H1 (cell line): ENCODE data around the gene CFDP1. TPM values are rescaled to one million over a fixed set of nuclear protein-coding genes. Genes with fewer than 3 reads are reported as not detected.

Experiments
- CTCF ChIA-PET: fragments of 300-600 bp; sonication (Branson Sonifier 250); formaldehyde crosslinking; loops from one replicate; lab custom pipeline; 2021; ENCODE audit not compliant: partially characterized antibody; lab: Charles Lee
- POLR2A ChIA-PET: fragments of 300-600 bp; sonication (Branson Sonifier 250); formaldehyde crosslinking; loops from one replicate; lab custom pipeline; 2021; ENCODE audit warnings: inconsistent platforms; ENCODE audit not compliant: partially characterized antibody; lab: Charles Lee
- DNase-seq, 2 experiments: peaks; one replicate each; pipeline versions ENCODE4 v3.0.0 to v3.0.0-alpha.2; 2010 to 2022; ENCODE audit warnings: low spot score in 2 of 2, low read depth in 1 of 2, mixed read lengths in 1 of 2
- FAIRE-seq: peaks from 2 replicates; lab custom pipeline; 2011; peaks lifted over from hg19 to GRCh38; lab: Jason Lieb, UNC
- H2AFZ ChIP-seq: 2 replicates; pipeline ENCODE4 v1.8.1; 2012; ENCODE audit warnings: low read length, inconsistent platforms
- H2AK5ac ChIP-seq: 2 replicates; pipeline ENCODE4 v1.6.1; 2013; ENCODE audit warnings: low read depth, low read length
- H2BK120ac ChIP-seq: replicated peaks from 2 replicates; pipeline ENCODE3; 2013; ENCODE audit warnings: low read depth, low read length, inconsistent platforms
- H2BK12ac ChIP-seq: 2 replicates; pipeline ENCODE4 v1.6.1; 2013; ENCODE audit warnings: low read depth, low read length
- H2BK15ac ChIP-seq: 2 replicates; pipeline ENCODE4 v1.6.1; 2013; ENCODE audit warnings: low read length
- H2BK20ac ChIP-seq: 2 replicates; pipeline ENCODE4 v1.6.1; 2013; ENCODE audit warnings: low read length
- H2BK5ac ChIP-seq: 2 replicates; pipeline ENCODE4 v1.6.1; 2013; ENCODE audit warnings: low read depth, low read length
- H3K14ac ChIP-seq: 2 replicates; pipeline ENCODE4 v1.6.1; 2013; ENCODE audit warnings: inconsistent platforms; ENCODE audit not compliant: insufficient read length
- H3K18ac ChIP-seq: 2 replicates; pipeline ENCODE4 v1.6.1; 2013; ENCODE audit warnings: low read length; ENCODE audit errors: extremely low read depth
- H3K23ac ChIP-seq: 2 replicates; pipeline ENCODE4 v1.6.1; 2013; ENCODE audit warnings: inconsistent platforms; ENCODE audit not compliant: insufficient read length
- H3K23me2 ChIP-seq: 2 replicates; pipeline ENCODE4 v1.6.1; 2013; ENCODE audit warnings: low read depth, low read length
- H3K27ac ChIP-seq: 2 replicates; pipeline ENCODE4 v1.6.1; 2011; ENCODE audit warnings: low read depth, low read length, inconsistent platforms
- H3K27me3 ChIP-seq, 4 experiments: replicated peaks in 1 of 4; 1 replicate in 1 of 4; 2 replicates in 3 of 4; pipeline versions ENCODE4 v1.6.1 to v1.8.1; 2011 to 2013; ENCODE audit warnings: low read length in 3 of 4, mild to moderate bottlenecking in 3 of 4, inconsistent platforms in 2 of 4, mixed read lengths in 2 of 4, moderate library complexity in 1 of 4; ENCODE audit not compliant: control insufficient read depth in 3 of 4, insufficient read depth in 3 of 4; ENCODE audit errors: extremely low read depth in 1 of 4
- H3K36me3 ChIP-seq, 4 experiments: 2 replicates each; pipeline versions ENCODE4 v1.6.1 to v1.8.1; 2011 to 2013; ENCODE audit warnings: mild to moderate bottlenecking in 4 of 4, low read length in 3 of 4, moderate library complexity in 2 of 4, control low read depth in 1 of 4, inconsistent platforms in 1 of 4; ENCODE audit not compliant: insufficient read depth in 4 of 4, control insufficient read depth in 2 of 4
- H3K4ac ChIP-seq: replicated peaks from 2 replicates; pipeline ENCODE3; 2013; ENCODE audit warnings: low read length, low read depth, mixed read lengths, inconsistent platforms; ENCODE audit not compliant: insufficient read length
- H3K4me1 ChIP-seq, 4 experiments: replicated peaks in 1 of 4; 1 replicate in 1 of 4; 2 replicates in 3 of 4; pipeline versions ENCODE4 v1.6.1 to v1.8.1; 2011 to 2013; ENCODE audit warnings: low read length in 3 of 4, inconsistent platforms in 2 of 4, mixed read lengths in 1 of 4; ENCODE audit not compliant: insufficient read depth in 4 of 4, control insufficient read depth in 3 of 4
- H3K4me2 ChIP-seq, 2 experiments: 2 replicates each; pipeline versions ENCODE4 v1.6.1 to v1.8.1; 2011 to 2013; ENCODE audit warnings: low read depth in 2 of 2, low read length in 2 of 2, control low read depth in 1 of 2, inconsistent platforms in 1 of 2, mild to moderate bottlenecking in 1 of 2; ENCODE audit not compliant: insufficient read depth in 1 of 2
- H3K4me3 ChIP-seq, 4 experiments: fragments of 200-600, 300-600 bp in 1 of 4; sonication (generic), shearing (Covaris generic), sonication (Bioruptor Twin) in 1 of 4; 2 replicates each; pipeline versions ENCODE4 v1.5.1 to v1.8.1; 2011 to 2016; ENCODE audit warnings: low read length in 4 of 4, low read depth in 3 of 4, control low read depth in 2 of 4, inconsistent platforms in 2 of 4, mild to moderate bottlenecking in 2 of 4, mixed read lengths in 1 of 4, moderate library complexity in 1 of 4; ENCODE audit not compliant: insufficient read depth in 2 of 4; ENCODE audit errors: extremely low read depth in 1 of 4
- H3K56ac ChIP-seq: replicated peaks from 2 replicates; pipeline ENCODE3; 2013; ENCODE audit warnings: low read depth, mild to moderate bottlenecking, mixed read lengths, low read length, inconsistent platforms; ENCODE audit not compliant: insufficient read length
- H3K79me1 ChIP-seq: 2 replicates; pipeline ENCODE4 v1.6.1; 2013; ENCODE audit warnings: low read depth, low read length, control low read depth
- H3K79me2 ChIP-seq, 2 experiments: 2 replicates each; pipeline versions ENCODE4 v1.6.1 to v1.8.1; 2012 to 2013; ENCODE audit warnings: low read length in 2 of 2, mild to moderate bottlenecking in 2 of 2, inconsistent platforms in 1 of 2; ENCODE audit not compliant: insufficient read depth in 2 of 2, control insufficient read depth in 1 of 2
- H3K9ac ChIP-seq, 4 experiments: replicated peaks in 1 of 4; 1 replicate in 1 of 4; 2 replicates in 3 of 4; pipeline versions ENCODE4 v1.6.1 to v1.8.1; 2011 to 2013; ENCODE audit warnings: low read depth in 3 of 4, low read length in 3 of 4, control low read depth in 2 of 4, mild to moderate bottlenecking in 2 of 4, moderate library complexity in 2 of 4, inconsistent platforms in 1 of 4; ENCODE audit errors: extremely low read depth in 1 of 4
- H3K9me3 ChIP-seq, 2 experiments: 2 replicates each; pipeline versions ENCODE4 v1.6.1 to v1.8.1; 2012 to 2013; ENCODE audit warnings: mild to moderate bottlenecking in 2 of 2, moderate library complexity in 2 of 2, control low read depth in 1 of 2, inconsistent platforms in 1 of 2, low read depth in 1 of 2, low read length in 1 of 2, mixed read lengths in 1 of 2; ENCODE audit not compliant: insufficient read depth in 2 of 2
- H4K20me1 ChIP-seq, 2 experiments: replicated peaks in 1 of 2; 2 replicates each; pipeline versions ENCODE3 to v1.8.1; 2011 to 2013; ENCODE audit warnings: inconsistent platforms in 2 of 2, low read length in 2 of 2, mild to moderate bottlenecking in 1 of 2; ENCODE audit not compliant: insufficient read depth in 2 of 2, control insufficient read depth in 1 of 2
- H4K5ac ChIP-seq: 2 replicates; pipeline ENCODE4 v1.6.1; 2013; ENCODE audit warnings: low read length, low read depth, mixed read lengths, inconsistent platforms; ENCODE audit not compliant: insufficient read length
- H4K8ac ChIP-seq: 2 replicates; pipeline ENCODE4 v1.8.0; 2013; ENCODE audit warnings: mild to moderate bottlenecking, moderate library complexity, low read length, inconsistent platforms; ENCODE audit not compliant: insufficient read depth; ENCODE audit errors: extremely low read depth
- H4K91ac ChIP-seq: replicated peaks from 2 replicates; pipeline ENCODE3; 2013; ENCODE audit warnings: low read length, mixed read lengths, inconsistent platforms; ENCODE audit not compliant: insufficient read length
- CBX5 ChIP-seq: fragments of 300-800, 300-1000 bp; sonication (generic); IDR thresholded peaks from 2 replicates; pipeline ENCODE4 v1.7.1; 2016; ENCODE audit warnings: antibody characterized with exemption, low read length, low read depth
- CEBPB ChIP-seq: IDR thresholded peaks from 2 replicates; pipeline ENCODE4 v1.6.1; 2012; ENCODE audit warnings: low read depth, low read length
- CREB1 ChIP-seq: IDR thresholded peaks from 2 replicates; pipeline ENCODE4 v1.6.1; 2012; ENCODE audit warnings: inconsistent platforms
- EGR1 ChIP-seq: IDR thresholded peaks from 2 replicates; pipeline ENCODE4 v1.6.1; 2011; ENCODE audit warnings: low read depth, low read length, borderline replicate concordance
- KDM4A ChIP-seq: IDR thresholded peaks from one replicate; pipeline ENCODE4 v1.7.1; 2012; ENCODE audit warnings: low read depth, mild to moderate bottlenecking, moderate library complexity, low read length, inconsistent platforms; ENCODE audit not compliant: severe bottlenecking
- PHF8 ChIP-seq: fragments of 200-600 bp; sonication (generic); conservative IDR thresholded peaks from 2 replicates; pipeline ENCODE4 v1.7.1; 2012; ENCODE audit warnings: low read depth, mild to moderate bottlenecking, inconsistent platforms, low read length, moderate library complexity
- POU5F1 ChIP-seq: IDR thresholded peaks from 2 replicates; pipeline ENCODE4 v1.6.1; 2011; ENCODE audit warnings: low read depth, mild to moderate bottlenecking, low read length, moderate library complexity
- RFX5 ChIP-seq: IDR thresholded peaks from 2 replicates; pipeline ENCODE4 v1.6.1; 2011; ENCODE audit warnings: low read depth, low read length, improper control_type of control experiment, borderline replicate concordance
- SRF ChIP-seq: IDR thresholded peaks from 2 replicates; pipeline ENCODE4 v1.6.1; 2011; ENCODE audit warnings: mild to moderate bottlenecking, low read depth, low read length, moderate library complexity
- WGBS, 2 experiments: shearing (Covaris generic) in 1 of 2; methylation state at CpG; one replicate each; pipeline versions ENCODE4 v1.1.6 to v1.1.7; 2013 to 2015; ENCODE audit warnings: low lambda C conversion rate in 2 of 2, mixed read lengths in 2 of 2, inconsistent platforms in 1 of 2, low coverage in 1 of 2, missing lambda C conversion rate in 1 of 2; ENCODE audit not compliant: insufficient replicate concordance in 2 of 2, insufficient coverage in 1 of 2, insufficient read length in 1 of 2; ENCODE audit errors: extremely low coverage in 1 of 2, missing lambda C conversion rate in 1 of 2; 5-methylcytosine and 5-hydroxymethylcytosine counted together
- polyA plus RNA-seq, 7 experiments: library from polyadenylated mRNA; depleted of rRNA in 3 of 7; stranded (reverse) in 5 of 7; unstranded in 2 of 7; fragments of >200 nt in 5 of 7; fragments of 200-250 nt in 2 of 7; gene quantifications; 1 replicate in 5 of 7; 2 replicates in 1 of 7; 4 replicates in 1 of 7; pipeline versions ENCODE4 v1.2.1 to v1.2.3, GENCODE V29; 2011 to 2013; ENCODE audit warnings: missing spikeins in 2 of 7, mixed read lengths in 2 of 7
- total RNA-seq: library from RNA; stranded (reverse); fragmentation: NEBNext Ultra II Directional; extraction: Animal tissue kit (Norgen Biotek cat#: 25700); gene quantifications from 2 replicates; pipeline ENCODE4 v1.2.1, GENCODE V29; 2021
- TF ChIP-seq, protein P1 (sequence below): IDR thresholded peaks from 2 replicates; pipeline ENCODE4 v1.6.1; 2012; ENCODE audit warnings: inconsistent platforms
- TF ChIP-seq, protein P2 (sequence below): IDR thresholded peaks from 2 replicates; pipeline ENCODE4 v1.6.1; 2012; ENCODE audit warnings: low read length, inconsistent platforms

CFDP1 gene
- total and polyA plus RNA-seq, 2 of the 8 experiments (the other 6 are each of a cell fraction or from before 2014, with no cell fraction given), result 25.5 to 77.3 TPM

DNA sequence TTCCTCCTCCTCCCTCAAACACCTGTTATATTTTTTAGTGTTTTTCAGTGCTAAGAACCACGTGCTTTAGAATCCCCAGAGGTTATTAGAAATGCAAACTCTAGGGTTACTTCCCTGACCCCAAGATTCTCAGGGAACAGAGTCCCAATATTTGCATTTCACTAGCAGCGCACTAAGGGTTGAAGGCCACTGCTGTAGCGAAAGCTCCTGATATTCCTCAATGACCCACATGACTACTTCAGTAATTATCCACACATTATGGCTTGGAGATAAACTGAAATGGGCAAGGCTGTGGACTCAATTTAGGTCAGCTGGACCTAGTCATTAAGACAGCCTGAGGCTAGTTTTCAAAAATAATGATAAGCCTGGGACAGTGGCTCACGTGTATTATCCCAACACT is 103.4 kb downstream of the CFDP1 start:
- WGBS, 2 experiments, result 80% methylated on average over 4 of the region's 4 CpGs; no CpG with 5 or more reads in 1 of the 2 experiments
- Histone ChIP-seq H3K4me2 (no peak overlapping the region), H2BK15ac (no peak overlapping the region), H3K27ac (no peak overlapping the region), H2AK5ac (no peak overlapping the region), H4K91ac (no peak overlapping the region), H3K14ac (no peak overlapping the region), H3K4ac (no peak overlapping the region), H2BK12ac (no peak overlapping the region), H3K27me3 (no peaks in the 10 kb centered on the region), H3K23me2 (no peaks in the 10 kb centered on the region; the same call in 1 of the 2 replicates), H3K9ac (no peak overlapping the region), H3K79me2 (no peaks in the 10 kb centered on the region), H2BK120ac (no peak overlapping the region), H3K9me3 (no peaks in the 10 kb centered on the region), H3K36me3 (no peaks in the 10 kb centered on the region; a peak in 1 of 8 replicates), H4K5ac (no peak overlapping the region), H3K56ac (no peak overlapping the region), H4K8ac (no peak overlapping the region), H2AFZ (no peak overlapping the region), H3K4me1 (no peaks in the 10 kb centered on the region), H3K79me1 (no peaks in the 10 kb centered on the region; the same call in 1 of the 2 replicates), H3K23ac (no peak overlapping the region), H2BK20ac (no peak overlapping the region), H3K18ac (no peak overlapping the region), H3K4me3 (no peak overlapping the region), H4K20me1 (no peaks in the 10 kb centered on the region), H2BK5ac (no peak overlapping the region)
- no peak for FAIRE-seq
- TF ChIP-seq, protein P1, sequence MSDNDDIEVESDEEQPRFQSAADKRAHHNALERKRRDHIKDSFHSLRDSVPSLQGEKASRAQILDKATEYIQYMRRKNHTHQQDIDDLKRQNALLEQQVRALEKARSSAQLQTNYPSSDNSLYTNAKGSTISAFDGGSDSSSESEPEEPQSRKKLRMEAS, result no peak
- TF ChIP-seq PHF8 (no peak), CREB1 (no peak), KDM4A (no peak), CEBPB (no peak), SRF (no peak), CBX5 (no peak), POU5F1 (no peak), RFX5 (no peak), EGR1 (no peak)
- TF ChIP-seq, protein P2, sequence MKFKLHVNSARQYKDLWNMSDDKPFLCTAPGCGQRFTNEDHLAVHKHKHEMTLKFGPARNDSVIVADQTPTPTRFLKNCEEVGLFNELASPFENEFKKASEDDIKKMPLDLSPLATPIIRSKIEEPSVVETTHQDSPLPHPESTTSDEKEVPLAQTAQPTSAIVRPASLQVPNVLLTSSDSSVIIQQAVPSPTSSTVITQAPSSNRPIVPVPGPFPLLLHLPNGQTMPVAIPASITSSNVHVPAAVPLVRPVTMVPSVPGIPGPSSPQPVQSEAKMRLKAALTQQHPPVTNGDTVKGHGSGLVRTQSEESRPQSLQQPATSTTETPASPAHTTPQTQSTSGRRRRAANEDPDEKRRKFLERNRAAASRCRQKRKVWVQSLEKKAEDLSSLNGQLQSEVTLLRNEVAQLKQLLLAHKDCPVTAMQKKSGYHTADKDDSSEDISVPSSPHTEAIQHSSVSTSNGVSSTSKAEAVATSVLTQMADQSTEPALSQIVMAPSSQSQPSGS, result no peak
- ChIA-PET POLR2A (interaction anchor here (0.5 to 0.9 kb wide), 3 partner anchors 9 to 82 kb away, joined by 3 read pairs; no protein-coding TSS in a partner anchor), CTCF (no interaction called here)
- DNase-seq, result no peak
